Activated T-cell treated with anti-CD3 and anti-CD28 coated beads, Interleukin-2, amount 50 U/mL, for 72 hours (primary cell): ENCODE data around the gene SLC25A19. TPM values are rescaled to one million over a fixed set of nuclear protein-coding genes. Genes with fewer than 3 reads are reported as not detected.
"Not testable (repeated sequence)": the region's sequence is repeated elsewhere in the genome, so short reads cannot be mapped to it uniquely, and the experiment has no call there.

ENCODE experiments used
- ATAC-seq, 2 donors: fragments of 150-1000 bp; cut with Tn5 transposase; replicated peaks in 1 of 2; 2 replicates each; pipeline ENCODE4 v1.10.0; 2021; ENCODE audit warnings: moderate library complexity in 2 of 2, mild to moderate bottlenecking in 1 of 2
- DNase-seq, 2 donors: peaks; one replicate each; pipeline ENCODE4 v3.0.0; 2021 to 2022; ENCODE audit warnings: mixed read lengths in 1 of 2
- H3K27ac Mint-ChIP-seq: one replicate; pipeline ENCODE4 v1.8.0; 2022; ENCODE audit warnings: mild to moderate bottlenecking, moderate library complexity, mixed read lengths
- H3K27me3 Mint-ChIP-seq: one replicate; pipeline ENCODE4 v1.8.0; 2022; ENCODE audit warnings: low read depth, mixed read lengths
- H3K36me3 Mint-ChIP-seq, 2 donors: one replicate each; pipeline ENCODE4 v1.8.0; 2022; ENCODE audit warnings: mixed read lengths in 2 of 2, mild to moderate bottlenecking in 1 of 2; ENCODE audit not compliant: insufficient read depth in 2 of 2
- H3K4me1 Mint-ChIP-seq: one replicate; pipeline ENCODE4 v1.8.0; 2022; ENCODE audit warnings: low read depth, mixed read lengths
- H3K4me3 Mint-ChIP-seq, 2 donors: one replicate each; pipeline ENCODE4 v1.8.0; 2022; ENCODE audit warnings: mild to moderate bottlenecking in 2 of 2, mixed read lengths in 2 of 2, moderate library complexity in 2 of 2
- H3K9me3 Mint-ChIP-seq, 2 donors: one replicate each; pipeline ENCODE4 v1.8.0; 2022; ENCODE audit warnings: mixed read lengths in 2 of 2
- total RNA-seq, 2 donors: library from RNA; stranded (reverse); gene quantifications; one replicate each; pipeline ENCODE4 v1.2.3, GENCODE V29; 2022

Gene SLC25A19
- total RNA-seq, 2 donors from 2014 or later: 39.9 to 59.3 TPM

DNA sequence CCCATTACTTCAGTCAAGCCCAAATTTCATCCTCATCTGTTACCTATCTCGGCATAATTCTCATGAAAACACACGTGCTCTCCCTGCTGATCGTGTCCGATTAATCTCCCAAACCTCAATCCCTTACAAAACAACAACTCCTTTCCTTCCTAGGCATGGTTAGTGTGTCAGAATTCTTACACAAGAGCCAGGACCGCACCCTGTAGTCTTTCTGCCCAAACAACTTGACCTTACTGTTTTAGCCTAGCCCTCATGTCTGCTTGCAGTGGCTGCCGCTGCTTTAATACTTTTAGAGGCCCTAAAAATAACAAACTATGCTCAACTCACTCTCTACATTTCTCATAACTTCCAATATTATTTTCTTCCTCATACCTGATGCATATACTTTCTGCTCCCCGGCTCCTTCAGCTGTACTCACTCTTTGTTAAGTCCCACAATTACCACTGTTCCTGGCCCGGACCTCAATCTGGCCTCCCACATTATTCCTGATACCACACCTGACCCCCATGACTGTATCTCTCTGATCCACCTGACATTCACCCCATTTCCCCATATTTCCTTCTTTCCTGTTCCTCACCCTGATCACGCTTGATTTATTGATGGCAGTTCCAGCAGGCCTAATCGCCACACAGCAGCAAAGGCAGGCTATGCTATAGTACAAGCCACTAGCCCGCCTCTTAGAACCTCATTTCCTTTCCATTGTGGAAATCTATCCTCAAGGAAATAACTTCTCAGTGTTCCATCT lies 33.1 kb downstream of the SLC25A19 start:
- H3K4me3 Mint-ChIP-seq, DNase-seq, ATAC-seq, H3K9me3 Mint-ChIP-seq, H3K36me3 Mint-ChIP-seq, H3K27me3 Mint-ChIP-seq: not testable (repeated sequence)
- peaks cover 81% of the 10 kb centered on the region for H3K4me1 Mint-ChIP-seq
- peak overlapping the region; percentile 19 for H3K27ac Mint-ChIP-seq

DNA sequence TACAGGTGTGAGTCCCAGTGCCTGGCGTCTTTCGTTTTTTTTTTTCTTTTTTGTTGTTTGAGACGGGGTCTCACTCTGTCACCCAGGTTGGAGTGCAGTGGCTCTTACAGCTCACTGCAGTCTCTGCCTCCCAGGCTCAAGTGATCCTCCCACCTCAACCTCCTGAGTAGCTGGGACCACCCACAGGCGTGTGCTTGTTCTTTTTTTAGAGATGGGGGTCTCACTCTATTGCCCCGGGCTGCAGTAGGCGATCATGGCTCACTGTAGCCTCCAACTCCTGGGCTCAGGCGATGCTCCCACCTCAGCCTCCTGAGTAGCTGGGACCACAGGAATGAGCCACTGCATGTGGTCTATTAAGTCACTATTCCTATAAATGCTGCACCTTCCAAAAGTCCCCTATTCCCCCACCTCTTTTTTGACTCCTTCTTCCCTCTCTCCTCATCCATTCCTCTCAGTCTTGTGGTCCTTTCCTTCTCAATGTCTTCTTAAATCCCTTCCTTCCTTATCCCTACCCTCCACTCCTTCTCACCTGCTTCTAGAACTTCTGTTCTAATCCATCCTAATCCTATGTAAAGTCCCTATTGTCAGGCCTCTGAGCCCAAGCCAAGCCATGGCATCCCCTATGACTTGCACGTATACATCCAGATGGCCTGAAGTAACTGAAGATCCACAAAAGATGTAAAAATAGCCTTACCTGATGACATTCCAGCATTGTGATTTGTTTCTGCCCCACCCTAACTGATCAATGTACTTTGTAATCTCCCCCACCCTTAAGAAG lies 37.0 kb downstream of the SLC25A19 start:
- H3K9me3 Mint-ChIP-seq: no peaks in the 10 kb centered on the region
- peak overlapping the region; percentile 96 for H3K27ac Mint-ChIP-seq
- no peak for ATAC-seq
- H3K36me3 Mint-ChIP-seq: no peaks in the 10 kb centered on the region
- H3K4me1 Mint-ChIP-seq: peaks cover 79% of the 10 kb centered on the region
- H3K4me3 Mint-ChIP-seq: peak overlapping the region; percentile 69
- no peak for DNase-seq
- no peaks in the 10 kb centered on the region for H3K27me3 Mint-ChIP-seq

- Mint-ChIP-seq H3K9me3 (no peaks in the 10 kb centered on the region), H3K27ac (peak overlapping the region; percentile 93), H3K36me3 (peaks cover 0 to 10% of the 10 kb centered on the region in 2 donors), H3K4me1 (peaks cover 63% of the 10 kb centered on the region), H3K27me3 (no peaks in the 10 kb centered on the region), H3K4me3 (peak overlapping the region; percentile 79 to 80)
- peak; percentile 98 to 99 for ATAC-seq
- peak; percentile 76 to 84 for DNase-seq
Measured at GRCh38 chr17:75250009-75250471, 39.2 kb downstream of the SLC25A19 start.

GRCh38 chr17:75249564-75249963 lies 39.7 kb downstream of the SLC25A19 start:
- peaks cover 0 to 11% of the 10 kb centered on the region in 2 donors for H3K36me3 Mint-ChIP-seq
- no peaks in the 10 kb centered on the region for H3K9me3 Mint-ChIP-seq
- peak overlapping the region; percentile 79 to 80 for H3K4me3 Mint-ChIP-seq
- H3K27me3 Mint-ChIP-seq: no peaks in the 10 kb centered on the region
- peak overlapping the region; percentile 93 for H3K27ac Mint-ChIP-seq
- peaks cover 65% of the 10 kb centered on the region for H3K4me1 Mint-ChIP-seq
- ATAC-seq: no peak
- DNase-seq: no peak

DNA sequence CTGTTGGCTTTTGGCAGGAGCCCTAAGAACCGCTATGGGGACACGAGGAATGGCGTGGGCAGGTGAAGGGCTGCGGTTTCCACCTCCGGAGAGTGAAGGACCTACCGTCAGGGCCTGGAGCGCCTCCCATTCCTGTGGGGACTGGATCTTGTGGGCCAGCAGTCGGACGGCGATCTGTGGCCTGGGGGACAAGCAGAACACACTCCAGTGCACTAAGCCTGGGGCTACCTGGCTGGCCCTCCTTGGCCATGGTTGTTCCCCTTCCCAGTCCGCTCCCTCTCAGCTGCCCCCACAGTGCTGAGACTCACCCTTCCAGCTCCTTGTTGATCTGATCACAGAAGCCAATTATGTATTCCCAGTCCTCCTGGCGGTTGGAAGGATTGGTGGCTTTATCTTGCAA lies 42.8 kb downstream of the SLC25A19 start:
- no peaks in the 10 kb centered on the region for H3K27me3 Mint-ChIP-seq
- peaks cover 0 to 20% of the 10 kb centered on the region in 2 donors for H3K36me3 Mint-ChIP-seq
- H3K4me1 Mint-ChIP-seq: peaks cover 67% of the 10 kb centered on the region
- DNase-seq (no peak), ATAC-seq (no peak)
- H3K4me3 Mint-ChIP-seq: no peak overlapping the region
- H3K27ac Mint-ChIP-seq: peak overlapping the region; percentile 29
- no peaks in the 10 kb centered on the region for H3K9me3 Mint-ChIP-seq

- no peaks in the 10 kb centered on the region for H3K27me3 Mint-ChIP-seq
- H3K27ac Mint-ChIP-seq: no peak overlapping the region
- no peak overlapping the region for H3K4me3 Mint-ChIP-seq
- peaks cover 3 to 20% of the 10 kb centered on the region in 2 donors for H3K36me3 Mint-ChIP-seq
- no peak for DNase-seq
- H3K4me1 Mint-ChIP-seq: peaks cover 66% of the 10 kb centered on the region
- ATAC-seq: no peak
- no peaks in the 10 kb centered on the region for H3K9me3 Mint-ChIP-seq
Measured at GRCh38 chr17:75245011-75245410, 44.2 kb downstream of the SLC25A19 start.

GRCh38 chr17:75244133-75244866 lies 44.9 kb downstream of the SLC25A19 start:
- Mint-ChIP-seq H3K27ac (peak overlapping the region; percentile 28), H3K36me3 (peaks cover 3 to 22% of the 10 kb centered on the region in 2 donors), H3K27me3 (no peaks in the 10 kb centered on the region), H3K4me1 (peaks cover 59% of the 10 kb centered on the region), H3K9me3 (no peaks in the 10 kb centered on the region), H3K4me3 (peak overlapping the region in 1 of 2 donors; percentile 3)
- DNase-seq: no peak
- no peak for ATAC-seq

DNA sequence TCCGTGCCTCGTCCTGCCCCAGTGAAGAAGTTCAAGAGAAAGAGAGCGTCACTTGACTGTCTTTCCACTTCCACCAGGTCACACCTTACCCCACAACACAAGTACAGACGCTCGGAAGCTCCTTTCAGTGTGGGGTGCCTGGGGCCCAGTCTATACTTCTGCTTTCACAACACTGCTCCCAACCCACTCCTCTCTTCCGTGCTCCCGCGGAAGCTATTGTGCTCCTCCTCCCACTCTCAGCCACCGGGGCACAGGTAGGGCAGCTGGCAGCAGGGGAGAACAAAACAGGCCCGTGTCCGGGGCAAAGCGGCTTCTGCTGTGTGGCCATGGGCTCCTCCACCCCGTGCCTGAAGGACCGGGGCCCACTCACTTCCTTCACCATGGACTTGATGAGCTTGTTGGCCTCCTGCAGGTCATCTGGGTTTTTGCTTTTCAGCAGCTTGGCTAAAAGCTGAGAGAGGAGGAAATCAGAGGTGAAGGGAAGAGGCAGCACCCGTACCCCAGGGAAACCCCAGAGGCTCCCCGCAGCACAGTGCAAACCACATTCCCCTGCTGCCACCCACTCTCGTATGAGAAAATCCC lies 46.7 kb downstream of the SLC25A19 start:
- Mint-ChIP-seq H3K9me3 (no peaks in the 10 kb centered on the region), H3K4me1 (peaks cover 54% of the 10 kb centered on the region), H3K4me3 (peak overlapping the region; percentile 56 to 68), H3K27ac (peak overlapping the region; percentile 52), H3K36me3 (peaks cover 7 to 28% of the 10 kb centered on the region in 2 donors), H3K27me3 (no peaks in the 10 kb centered on the region)
- DNase-seq (peak in 1 of 2 donors; percentile 32), ATAC-seq (peak; percentile 38 to 52)

- peak overlapping the region; percentile 56 to 68 for H3K4me3 Mint-ChIP-seq
- no peaks in the 10 kb centered on the region for H3K27me3 Mint-ChIP-seq
- H3K9me3 Mint-ChIP-seq: no peaks in the 10 kb centered on the region
- peaks cover 52% of the 10 kb centered on the region for H3K4me1 Mint-ChIP-seq
- DNase-seq (peak in 1 of 2 donors; percentile 20), ATAC-seq (peak in 1 of 2 donors; percentile 54)
- peaks cover 7 to 32% of the 10 kb centered on the region in 2 donors for H3K36me3 Mint-ChIP-seq
- H3K27ac Mint-ChIP-seq: peak overlapping the region; percentile 52
Measured at GRCh38 chr17:75241996-75242460, 47.2 kb downstream of the SLC25A19 start.

GRCh38 chr17:75241502-75241901 lies 47.7 kb downstream of the SLC25A19 start:
- DNase-seq: no peak
- Mint-ChIP-seq H3K36me3 (peaks cover 7 to 35% of the 10 kb centered on the region in 2 donors), H3K27ac (peak overlapping the region; percentile 36), H3K4me3 (no peak overlapping the region), H3K9me3 (no peaks in the 10 kb centered on the region), H3K4me1 (peaks cover 52% of the 10 kb centered on the region), H3K27me3 (no peaks in the 10 kb centered on the region)
- no peak for ATAC-seq

GRCh38 chr17:75241143-75241430 lies 48.1 kb downstream of the SLC25A19 start:
- no peaks in the 10 kb centered on the region for H3K27me3 Mint-ChIP-seq
- H3K4me1 Mint-ChIP-seq: peaks cover 52% of the 10 kb centered on the region
- DNase-seq: no peak
- no peak for ATAC-seq
- H3K36me3 Mint-ChIP-seq: peaks cover 7 to 37% of the 10 kb centered on the region in 2 donors
- no peaks in the 10 kb centered on the region for H3K9me3 Mint-ChIP-seq
- H3K27ac Mint-ChIP-seq: no peak overlapping the region
- H3K4me3 Mint-ChIP-seq: no peak overlapping the region

DNA sequence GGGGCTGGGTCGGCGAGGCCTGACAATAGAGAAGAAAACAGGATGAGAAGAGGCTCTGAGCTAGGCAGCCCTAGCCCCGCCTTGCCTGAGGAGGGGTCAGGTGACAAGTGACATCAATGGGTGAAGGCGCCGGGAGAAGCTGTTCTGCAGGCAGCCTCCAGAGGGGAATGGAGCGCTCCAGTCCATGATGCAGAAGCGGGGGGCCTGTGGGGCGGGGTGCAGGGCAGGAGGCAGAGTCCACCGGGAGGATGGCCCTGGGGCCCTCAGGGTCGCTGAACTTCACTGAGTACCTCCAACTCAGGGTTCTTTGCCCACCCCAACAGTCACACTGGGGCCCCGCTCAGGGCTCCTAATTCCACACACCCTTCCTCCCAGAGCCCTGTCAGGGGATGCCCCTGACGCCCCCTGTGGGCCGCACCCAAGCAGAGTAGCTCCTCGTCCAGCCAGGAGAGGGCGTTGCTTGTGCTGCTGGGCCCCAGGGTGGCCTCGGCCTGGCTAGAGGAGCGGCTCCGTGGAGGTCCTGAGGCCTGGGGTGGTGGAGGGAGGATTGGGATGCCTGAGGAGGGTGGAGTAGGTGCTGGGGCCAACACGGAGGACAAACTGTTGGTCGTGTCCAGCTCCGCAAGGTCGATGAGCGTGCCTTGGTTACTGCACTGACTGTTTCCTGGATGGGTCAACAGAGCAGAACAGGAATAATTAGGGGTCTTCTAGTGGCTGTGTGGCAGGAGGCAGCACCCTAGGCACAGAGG lies 48.7 kb downstream of the SLC25A19 start:
- Mint-ChIP-seq H3K4me3 (no peak overlapping the region), H3K9me3 (no peaks in the 10 kb centered on the region), H3K27ac (no peak overlapping the region), H3K36me3 (peaks cover 7 to 32% of the 10 kb centered on the region in 2 donors), H3K27me3 (no peaks in the 10 kb centered on the region), H3K4me1 (peaks cover 52% of the 10 kb centered on the region)
- peak; percentile 21 to 44 for ATAC-seq
- peak; percentile 46 to 59 for DNase-seq
